ENCODE data around the gene MRPL34.

The MRPL34 gene

DNA sequence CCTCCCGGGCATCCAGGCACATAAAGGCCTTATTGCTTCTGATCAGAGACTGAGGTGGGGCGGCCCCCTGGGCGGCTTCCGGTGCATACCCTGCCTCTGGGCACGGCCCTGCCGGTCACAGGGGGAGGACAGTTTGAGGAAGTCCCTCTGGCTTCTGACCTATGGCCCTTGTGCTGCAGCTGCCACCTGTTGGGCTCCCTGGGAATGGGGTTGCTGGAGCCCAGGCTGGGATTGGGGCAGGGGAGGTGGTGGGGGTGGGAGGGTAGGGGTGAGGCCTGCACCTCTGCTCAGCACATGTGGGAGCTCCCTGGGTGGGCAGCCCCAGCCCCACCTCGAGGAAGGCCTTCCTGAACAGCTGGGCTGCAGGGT lies 18.3 kb downstream of the MRPL34 start:
- TF ChIP-seq TAF1 (IDR thresholded peaks at IDR 0.05; ENCODE audit: borderline replicate concordance, insufficient read depth, low read length): no peak
- no peak for TF ChIP-seq SIN3A (IDR thresholded peaks at IDR 0.05; ENCODE audit: borderline replicate concordance, insufficient read depth, low read length)
- TF ChIP-seq POLR2AphosphoS5 (IDR thresholded peaks at IDR 0.05; ENCODE audit: low read depth, low read length): no peak
- TF ChIP-seq, protein P1, sequence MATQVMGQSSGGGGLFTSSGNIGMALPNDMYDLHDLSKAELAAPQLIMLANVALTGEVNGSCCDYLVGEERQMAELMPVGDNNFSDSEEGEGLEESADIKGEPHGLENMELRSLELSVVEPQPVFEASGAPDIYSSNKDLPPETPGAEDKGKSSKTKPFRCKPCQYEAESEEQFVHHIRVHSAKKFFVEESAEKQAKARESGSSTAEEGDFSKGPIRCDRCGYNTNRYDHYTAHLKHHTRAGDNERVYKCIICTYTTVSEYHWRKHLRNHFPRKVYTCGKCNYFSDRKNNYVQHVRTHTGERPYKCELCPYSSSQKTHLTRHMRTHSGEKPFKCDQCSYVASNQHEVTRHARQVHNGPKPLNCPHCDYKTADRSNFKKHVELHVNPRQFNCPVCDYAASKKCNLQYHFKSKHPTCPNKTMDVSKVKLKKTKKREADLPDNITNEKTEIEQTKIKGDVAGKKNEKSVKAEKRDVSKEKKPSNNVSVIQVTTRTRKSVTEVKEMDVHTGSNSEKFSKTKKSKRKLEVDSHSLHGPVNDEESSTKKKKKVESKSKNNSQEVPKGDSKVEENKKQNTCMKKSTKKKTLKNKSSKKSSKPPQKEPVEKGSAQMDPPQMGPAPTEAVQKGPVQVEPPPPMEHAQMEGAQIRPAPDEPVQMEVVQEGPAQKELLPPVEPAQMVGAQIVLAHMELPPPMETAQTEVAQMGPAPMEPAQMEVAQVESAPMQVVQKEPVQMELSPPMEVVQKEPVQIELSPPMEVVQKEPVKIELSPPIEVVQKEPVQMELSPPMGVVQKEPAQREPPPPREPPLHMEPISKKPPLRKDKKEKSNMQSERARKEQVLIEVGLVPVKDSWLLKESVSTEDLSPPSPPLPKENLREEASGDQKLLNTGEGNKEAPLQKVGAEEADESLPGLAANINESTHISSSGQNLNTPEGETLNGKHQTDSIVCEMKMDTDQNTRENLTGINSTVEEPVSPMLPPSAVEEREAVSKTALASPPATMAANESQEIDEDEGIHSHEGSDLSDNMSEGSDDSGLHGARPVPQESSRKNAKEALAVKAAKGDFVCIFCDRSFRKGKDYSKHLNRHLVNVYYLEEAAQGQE (IDR thresholded peaks at IDR 0.05; ENCODE audit: insufficient read depth in 1 of 2, low read depth in 2 of 2, low read length in 2 of 2): no peak
- no peak for TF ChIP-seq FOXP2 (optimal IDR thresholded peaks at IDR 0.05; ENCODE audit: borderline replicate concordance, extremely low read depth, extremely low read length, insufficient read depth)

DNA sequence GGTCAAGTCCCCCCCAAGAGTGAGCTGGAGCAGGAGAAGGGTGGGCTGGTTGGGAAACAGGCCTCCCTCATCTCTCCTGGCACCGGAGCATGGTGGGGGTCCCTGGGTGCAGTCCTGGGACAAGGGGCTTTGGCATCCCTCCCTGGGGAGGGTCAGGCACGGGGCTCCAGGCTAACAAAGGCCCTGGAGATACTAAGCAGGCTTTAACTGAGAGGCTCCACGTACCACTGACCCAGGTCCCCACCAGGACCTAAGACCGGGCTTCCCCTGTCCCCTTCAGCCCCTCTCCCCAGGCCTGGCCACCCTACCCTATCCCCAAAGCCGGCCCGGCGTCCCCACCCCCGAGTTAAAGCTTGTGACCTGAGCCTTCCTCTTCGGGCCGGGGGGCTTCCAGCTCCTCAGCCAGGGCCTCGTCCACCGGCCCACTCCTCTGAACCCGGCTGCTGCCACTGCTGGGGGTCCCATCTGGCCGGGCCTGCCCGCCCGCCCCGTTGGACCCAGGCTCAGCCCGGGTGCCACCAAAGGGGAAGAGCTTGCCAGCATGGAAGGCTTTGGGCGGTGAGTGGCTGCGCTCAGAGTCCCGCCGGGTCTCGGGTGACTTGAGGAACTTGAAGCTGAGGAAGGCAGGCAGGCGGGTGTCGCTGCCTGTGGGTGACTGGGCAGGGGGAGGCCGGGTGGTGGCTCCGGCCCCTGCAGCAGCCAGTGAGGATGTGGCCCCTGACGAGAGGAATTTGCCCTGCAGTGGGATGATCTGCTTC lies 18.9 kb downstream of the MRPL34 start:
- TF ChIP-seq, protein P1 (IDR thresholded peaks at IDR 0.05; ENCODE audit: insufficient read depth in 1 of 2, low read depth in 2 of 2, low read length in 2 of 2): no peak
- TF ChIP-seq POLR2AphosphoS5 (IDR thresholded peaks at IDR 0.05; ENCODE audit: low read depth, low read length): no peak
- no peak for TF ChIP-seq TAF1 (IDR thresholded peaks at IDR 0.05; ENCODE audit: borderline replicate concordance, insufficient read depth, low read length)
- no peak for TF ChIP-seq FOXP2 (optimal IDR thresholded peaks at IDR 0.05; ENCODE audit: borderline replicate concordance, extremely low read depth, extremely low read length, insufficient read depth)
- no peak for TF ChIP-seq SIN3A (IDR thresholded peaks at IDR 0.05; ENCODE audit: borderline replicate concordance, insufficient read depth, low read length)

DNA sequence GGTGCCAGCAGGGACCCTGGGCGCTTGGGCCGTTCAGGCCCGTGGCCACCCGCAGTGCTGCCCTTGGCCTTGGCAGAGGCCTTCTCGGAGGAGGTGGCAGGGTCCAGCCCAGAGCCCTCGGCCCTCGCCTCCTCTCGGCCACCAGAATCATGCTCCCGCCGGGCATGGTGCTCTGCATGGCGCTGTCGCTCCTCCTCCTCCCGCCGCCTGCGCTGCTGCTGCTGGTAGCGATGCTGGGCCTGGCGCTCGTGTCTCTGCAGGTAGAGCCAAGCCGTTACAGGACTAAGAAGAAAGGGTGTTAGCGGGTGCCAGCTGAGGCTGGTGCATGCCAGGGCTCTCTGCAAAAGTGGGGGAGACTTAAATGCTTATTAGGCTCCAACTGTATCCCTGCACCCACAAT lies 19.5 kb downstream of the MRPL34 start:
- TF ChIP-seq, protein P1 (IDR thresholded peaks at IDR 0.05; ENCODE audit: insufficient read depth in 1 of 2, low read depth in 2 of 2, low read length in 2 of 2): no peak
- TF ChIP-seq FOXP2 (optimal IDR thresholded peaks at IDR 0.05; ENCODE audit: borderline replicate concordance, extremely low read depth, extremely low read length, insufficient read depth) (no peak), POLR2AphosphoS5 (IDR thresholded peaks at IDR 0.05; ENCODE audit: low read depth, low read length) (no peak), SIN3A (IDR thresholded peaks at IDR 0.05; ENCODE audit: borderline replicate concordance, insufficient read depth, low read length) (no peak), TAF1 (IDR thresholded peaks at IDR 0.05; ENCODE audit: borderline replicate concordance, insufficient read depth, low read length) (no peak)

DNA sequence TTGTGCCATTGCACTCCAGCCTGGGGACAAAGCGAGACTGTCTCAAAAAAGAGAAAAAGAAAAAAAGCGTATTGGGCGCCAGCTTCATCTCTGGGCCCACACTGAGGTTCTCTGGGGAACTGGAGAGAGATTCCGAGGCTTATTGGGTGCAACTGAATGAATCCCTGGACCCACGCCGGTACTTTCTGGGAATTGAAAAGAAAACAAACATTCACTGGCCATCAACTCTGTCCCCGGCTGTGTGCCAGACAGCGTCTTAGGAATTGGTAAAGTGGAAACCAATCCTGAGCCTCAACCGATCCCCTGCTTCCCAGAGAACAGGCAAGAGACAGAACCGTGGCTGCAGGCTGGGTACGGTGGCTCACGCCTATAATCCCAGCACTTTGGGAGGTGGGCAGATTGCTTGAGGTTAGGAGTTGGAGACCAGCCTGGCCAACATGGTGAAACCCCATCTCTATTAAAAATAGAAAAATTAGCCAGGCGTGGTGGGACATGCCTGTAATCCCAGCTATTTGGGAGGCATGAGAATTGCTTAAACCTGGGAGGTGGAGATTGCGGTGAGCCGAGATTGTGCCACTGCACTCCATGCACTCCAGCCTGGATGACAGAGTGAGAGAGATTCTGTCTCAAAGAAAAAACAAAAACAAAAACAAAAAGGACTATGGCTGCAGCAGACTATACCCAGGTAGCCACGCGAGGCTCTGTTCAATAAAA lies 20.4 kb downstream of the MRPL34 start:
- TF ChIP-seq SIN3A (IDR thresholded peaks at IDR 0.05; ENCODE audit: borderline replicate concordance, insufficient read depth, low read length) (no peak), TAF1 (IDR thresholded peaks at IDR 0.05; ENCODE audit: borderline replicate concordance, insufficient read depth, low read length) (no peak), POLR2AphosphoS5 (IDR thresholded peaks at IDR 0.05; ENCODE audit: low read depth, low read length) (no peak), FOXP2 (optimal IDR thresholded peaks at IDR 0.05; ENCODE audit: borderline replicate concordance, extremely low read depth, extremely low read length, insufficient read depth) (no peak)
- TF ChIP-seq, protein P1 (IDR thresholded peaks at IDR 0.05; ENCODE audit: insufficient read depth in 1 of 2, low read depth in 2 of 2, low read length in 2 of 2): no peak

Data from PFSK-1 (cell line).